ENCODE results near the gene GARIN5A.

The GARIN5A gene

GRCh38 chr19:50423279-50424113, 53.2 kb downstream of the GARIN5A start:
- H3K4me3 ChIP-seq (ENCODE audit: low read length) = no peak overlapping the region
- no peaks in the 10 kb centered on the region for H3K9me3 ChIP-seq (ENCODE audit: control insufficient read depth, insufficient read depth, low read length)
- H3K79me2 ChIP-seq (ENCODE audit: control insufficient read depth, low read length) = peaks cover 54% of the 10 kb centered on the region
- peaks cover 69% of the 10 kb centered on the region for H3K4me1 ChIP-seq (ENCODE audit: control insufficient read depth, low read length)
- H3K27me3 ChIP-seq (ENCODE audit: control insufficient read depth, low read length) = no peaks in the 10 kb centered on the region
- peak overlapping the region; percentile 95; the same call in 1 of the 2 replicates for H3K27ac ChIP-seq (ENCODE audit: low read depth, low read length)
- H3K9me2 ChIP-seq (replicated peaks; ENCODE audit: control insufficient read depth, low read length) = no peaks in the 10 kb centered on the region
- peak overlapping the region; percentile 17; the same call in 1 of the 2 replicates for H3K4me2 ChIP-seq (ENCODE audit: low read length)
- H3F3A ChIP-seq (ENCODE audit: control insufficient read depth, insufficient read depth) = peaks cover 56% of the 10 kb centered on the region
- H4K20me1 ChIP-seq (ENCODE audit: control insufficient read depth, insufficient read depth, low read depth, low read length) = peaks cover 18% of the 10 kb centered on the region; the same call in 1 of the 2 replicates
- H3K36me3 ChIP-seq (ENCODE audit: control insufficient read depth, low read length) = peaks cover 88% of the 10 kb centered on the region
- TF ChIP-seq CTCF (IDR thresholded peaks at IDR 0.05; ENCODE audit: low read depth, low read length, poor library complexity, severe bottlenecking) = no peak
- no peak for TF ChIP-seq EZH2phosphoT487 (IDR thresholded peaks at IDR 0.05; ENCODE audit: borderline replicate concordance, low read length)

GRCh38 chr19:50422397-50423278, 54.0 kb downstream of the GARIN5A start:
- Histone ChIP-seq H3K36me3 (ENCODE audit: control insufficient read depth, low read length) (peaks cover 87% of the 10 kb centered on the region), H3K4me3 (ENCODE audit: low read length) (peak overlapping the region; percentile 92), H3K9me3 (ENCODE audit: control insufficient read depth, insufficient read depth, low read length) (no peaks in the 10 kb centered on the region), H3K9me2 (replicated peaks; ENCODE audit: control insufficient read depth, low read length) (no peaks in the 10 kb centered on the region), H3K27me3 (ENCODE audit: control insufficient read depth, low read length) (no peaks in the 10 kb centered on the region), H3K4me1 (ENCODE audit: control insufficient read depth, low read length) (peaks cover 69% of the 10 kb centered on the region), H4K20me1 (ENCODE audit: control insufficient read depth, insufficient read depth, low read depth, low read length) (peaks cover 18% of the 10 kb centered on the region; the same call in 1 of the 2 replicates), H3K27ac (ENCODE audit: low read depth, low read length) (peak overlapping the region; percentile 95), H3K79me2 (ENCODE audit: control insufficient read depth, low read length) (peaks cover 63% of the 10 kb centered on the region), H3F3A (ENCODE audit: control insufficient read depth, insufficient read depth) (peaks cover 50% of the 10 kb centered on the region), H3K4me2 (ENCODE audit: low read length) (peak overlapping the region; percentile 97)
- no peak for TF ChIP-seq CTCF (IDR thresholded peaks at IDR 0.05; ENCODE audit: low read depth, low read length, poor library complexity, severe bottlenecking)
- no peak for TF ChIP-seq EZH2phosphoT487 (IDR thresholded peaks at IDR 0.05; ENCODE audit: borderline replicate concordance, low read length)

GRCh38 chr19:50420808-50421207, 55.8 kb downstream of the GARIN5A start:
- peaks cover 71% of the 10 kb centered on the region for H3K79me2 ChIP-seq (ENCODE audit: control insufficient read depth, low read length)
- peak overlapping the region; percentile 95 for H3K27ac ChIP-seq (ENCODE audit: low read depth, low read length)
- H3K4me3 ChIP-seq (ENCODE audit: low read length) = peak overlapping the region; percentile 92
- no peaks in the 10 kb centered on the region for H3K9me3 ChIP-seq (ENCODE audit: control insufficient read depth, insufficient read depth, low read length)
- peak overlapping the region; percentile 97 for H3K4me2 ChIP-seq (ENCODE audit: low read length)
- H4K20me1 ChIP-seq (ENCODE audit: control insufficient read depth, insufficient read depth, low read depth, low read length) = peaks cover 18% of the 10 kb centered on the region; the same call in 1 of the 2 replicates
- TF ChIP-seq EZH2phosphoT487 (IDR thresholded peaks at IDR 0.05; ENCODE audit: borderline replicate concordance, low read length) = no peak
- no peak for TF ChIP-seq CTCF (IDR thresholded peaks at IDR 0.05; ENCODE audit: low read depth, low read length, poor library complexity, severe bottlenecking)
- peaks cover 87% of the 10 kb centered on the region for H3K36me3 ChIP-seq (ENCODE audit: control insufficient read depth, low read length)
- peaks cover 48% of the 10 kb centered on the region for H3F3A ChIP-seq (ENCODE audit: control insufficient read depth, insufficient read depth)
- H3K9me2 ChIP-seq (replicated peaks; ENCODE audit: control insufficient read depth, low read length) = no peaks in the 10 kb centered on the region
- H3K4me1 ChIP-seq (ENCODE audit: control insufficient read depth, low read length) = peaks cover 75% of the 10 kb centered on the region
- H3K27me3 ChIP-seq (ENCODE audit: control insufficient read depth, low read length) = no peaks in the 10 kb centered on the region

Measured in DOHH2 (cell line).